ENCODE data around the gene RAB39A.

The RAB39A gene

DNA sequence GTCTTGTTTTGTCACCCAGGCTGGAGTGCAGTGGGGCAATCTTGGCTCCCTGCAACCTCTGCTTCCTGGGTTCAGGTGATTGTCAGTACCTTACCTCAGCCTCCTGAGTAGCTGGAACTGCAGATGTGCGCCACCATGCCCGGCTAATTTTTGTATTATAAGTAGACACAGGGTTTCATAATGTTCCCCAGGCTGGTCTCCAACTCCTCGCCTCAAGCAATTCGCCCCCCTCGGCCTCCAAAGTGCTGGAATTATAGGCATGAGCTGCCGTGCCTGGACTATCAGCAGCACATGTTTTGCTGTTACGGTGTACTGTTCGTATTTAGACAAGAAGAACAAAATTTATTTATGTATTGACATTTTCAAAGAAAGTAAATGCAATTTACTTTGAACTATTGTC lies 34.8 kb downstream of the RAB39A start:
- no peak for DNase-seq

DNA sequence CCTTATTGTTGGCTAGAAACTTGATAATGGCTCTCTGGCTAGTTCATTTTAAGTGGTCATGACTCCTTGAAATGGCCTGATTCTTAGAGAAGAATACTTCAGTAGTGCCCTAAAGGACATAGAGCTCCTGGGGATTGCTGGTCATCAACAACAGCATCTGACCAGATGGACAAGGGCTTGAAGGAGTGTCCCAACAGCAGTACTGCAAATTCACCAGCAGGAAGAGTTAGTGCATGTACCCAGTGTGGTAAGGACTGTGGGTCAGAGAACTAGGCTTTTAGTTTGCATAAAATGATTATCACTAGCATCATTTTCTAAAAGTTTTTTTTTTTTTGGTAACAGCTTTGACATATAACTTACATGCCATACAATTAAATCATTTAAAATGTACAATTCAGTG lies 41.0 kb downstream of the RAB39A start:
- DNase-seq = no peak

DNA sequence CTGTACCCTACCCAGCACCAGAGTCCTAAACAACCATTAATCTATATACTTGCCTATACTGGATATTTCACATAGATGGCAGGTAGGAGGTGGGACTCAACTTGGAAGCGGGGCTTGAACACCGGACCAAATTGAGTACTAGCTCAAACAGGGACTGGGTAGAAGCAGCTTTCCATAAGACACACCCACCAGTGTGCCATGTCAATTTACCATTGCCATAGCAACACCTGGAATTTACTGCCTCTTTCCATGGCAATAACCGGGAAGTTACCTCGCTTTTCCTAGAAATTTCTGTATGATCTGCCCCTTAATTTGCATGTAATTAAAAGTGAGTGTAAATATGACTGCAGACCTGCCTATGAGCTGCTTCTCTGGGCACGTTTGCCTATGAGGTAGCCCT lies 41.8 kb downstream of the RAB39A start:
- no peak for DNase-seq

DNA sequence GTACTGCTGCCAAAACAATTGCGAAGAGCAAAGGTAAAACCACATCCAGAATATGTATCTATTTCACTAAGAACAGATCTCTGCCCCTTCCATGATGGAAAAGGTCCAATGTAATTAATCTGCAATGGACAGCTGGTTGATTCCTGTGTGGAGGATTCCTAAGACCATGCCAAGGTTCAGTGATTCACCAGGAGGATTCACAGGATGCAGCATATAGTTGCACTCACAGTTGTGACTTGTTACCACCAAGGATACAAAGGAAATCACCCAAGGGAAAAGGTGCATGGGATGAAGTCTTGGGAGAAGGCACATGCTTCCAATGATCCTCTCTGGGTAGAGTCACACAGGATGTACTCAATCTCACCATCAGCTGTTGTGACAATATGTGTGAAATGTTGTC lies 45.4 kb downstream of the RAB39A start:
- no peak for DNase-seq

DNA sequence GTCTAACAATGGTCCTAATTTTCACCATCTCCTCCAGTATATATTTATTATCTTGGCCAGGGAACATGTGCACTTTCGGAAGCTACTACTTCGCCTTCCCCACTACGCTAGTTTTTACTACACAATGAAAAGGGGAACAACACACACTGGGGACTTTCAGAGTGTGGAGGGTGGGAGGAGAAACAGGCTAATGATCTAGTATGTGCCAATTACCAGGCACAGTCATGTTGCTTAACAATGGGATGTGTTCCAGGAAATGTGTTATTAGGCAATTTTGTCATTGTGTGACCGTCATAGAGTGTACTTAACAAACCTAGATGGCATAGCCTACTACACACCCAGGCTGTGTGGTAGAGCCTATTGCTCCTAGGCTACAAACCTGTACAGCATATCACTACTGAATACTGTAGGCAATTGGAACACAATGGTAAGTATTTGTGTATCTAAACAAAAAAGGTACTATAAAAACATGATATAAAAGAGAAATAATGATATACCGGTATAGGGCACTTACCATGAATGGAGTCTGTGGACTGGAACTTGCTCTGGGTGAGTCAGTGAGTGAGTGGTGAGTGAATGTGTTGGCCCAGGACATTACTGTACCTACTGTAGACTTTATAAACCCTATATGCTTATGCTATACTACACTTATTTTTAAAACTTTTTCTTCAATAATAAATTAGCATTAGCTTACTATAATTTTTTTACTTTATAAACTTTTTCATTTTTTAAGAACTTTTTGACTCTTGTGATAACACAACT lies 60.3 kb downstream of the RAB39A start:
- peak; percentile 15 for DNase-seq

DNA sequence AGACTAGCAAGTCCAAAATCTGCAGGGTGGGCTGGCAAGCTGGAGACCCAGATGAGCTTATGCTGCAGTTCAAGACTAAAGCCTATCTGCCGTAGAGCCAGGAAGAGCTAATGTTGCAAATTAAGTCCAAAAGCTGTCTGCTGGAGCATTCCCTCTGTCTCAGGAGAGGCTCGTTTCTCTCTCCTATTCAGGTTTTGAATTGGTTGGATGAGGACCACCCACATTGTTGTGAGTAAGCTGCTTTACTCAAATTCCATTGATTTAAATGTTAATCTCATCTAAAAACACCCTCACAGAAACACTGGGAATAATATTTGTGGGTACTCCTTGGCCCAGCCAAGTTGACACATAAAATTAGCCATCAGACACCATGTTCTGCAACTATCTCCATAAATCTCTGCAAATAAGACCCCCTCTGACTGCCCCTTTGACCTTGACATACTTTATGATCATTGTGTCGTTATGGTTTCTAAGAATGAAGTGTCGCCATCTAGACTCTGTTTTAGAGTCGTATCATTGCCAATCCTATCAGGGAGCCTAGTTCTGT lies 63.7 kb downstream of the RAB39A start:
- no peak for DNase-seq

DNA sequence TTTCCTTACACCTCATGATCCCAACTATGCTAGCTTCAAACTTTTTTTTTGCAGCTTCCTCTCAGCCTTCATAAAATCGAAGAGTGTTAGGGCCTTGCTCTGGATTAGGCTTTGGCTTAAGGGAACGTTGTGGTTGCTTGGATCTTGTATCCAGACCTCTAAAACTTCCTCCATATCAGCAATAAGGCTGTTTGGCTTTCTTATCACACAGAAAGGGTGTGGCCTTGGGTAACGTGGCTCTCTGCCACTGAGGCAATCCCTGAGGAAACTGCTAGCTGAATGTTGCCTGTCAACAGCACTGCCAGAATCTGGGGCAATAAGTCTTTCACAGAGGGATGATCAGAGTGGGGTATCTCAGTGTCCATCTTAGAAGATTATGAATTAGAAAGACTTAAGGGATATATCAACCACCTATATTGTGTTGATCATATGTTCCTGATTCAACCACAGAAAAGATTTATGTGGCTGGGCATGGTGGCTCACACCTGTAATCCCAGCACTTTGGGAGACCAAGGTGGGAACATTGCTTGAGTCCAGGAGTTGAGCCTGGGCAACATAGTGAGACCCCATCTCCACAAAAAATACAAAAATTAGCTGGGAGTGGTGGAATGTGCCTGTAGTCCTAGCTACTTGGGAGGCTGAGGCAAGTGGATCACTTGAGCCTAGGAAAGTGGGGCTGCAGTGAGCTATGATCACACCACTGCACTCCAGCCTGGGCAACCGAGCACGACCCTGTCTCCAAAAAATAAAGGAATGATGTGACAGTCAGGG lies 67.9 kb downstream of the RAB39A start:
- DNase-seq = peak; percentile 38

DNA sequence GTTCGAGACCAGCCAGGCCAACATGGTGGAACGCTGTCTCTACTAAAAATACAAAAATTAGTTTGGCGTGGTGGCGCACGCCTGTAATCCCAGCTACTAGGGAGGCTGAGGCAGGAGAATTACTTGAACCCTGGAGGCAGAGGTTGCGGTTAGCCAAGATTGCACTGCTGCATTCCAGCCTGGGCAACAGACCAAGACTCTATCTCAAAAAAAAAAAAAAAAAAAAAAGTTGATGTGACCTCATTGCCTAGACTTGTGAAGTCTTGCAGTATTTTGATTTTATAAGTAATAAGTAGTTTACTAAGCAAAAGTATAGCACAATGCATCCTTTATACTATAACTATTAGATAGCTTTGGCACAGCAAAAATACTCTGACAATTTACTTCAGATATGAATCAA lies 70.5 kb downstream of the RAB39A start:
- DNase-seq = no peak

DNA sequence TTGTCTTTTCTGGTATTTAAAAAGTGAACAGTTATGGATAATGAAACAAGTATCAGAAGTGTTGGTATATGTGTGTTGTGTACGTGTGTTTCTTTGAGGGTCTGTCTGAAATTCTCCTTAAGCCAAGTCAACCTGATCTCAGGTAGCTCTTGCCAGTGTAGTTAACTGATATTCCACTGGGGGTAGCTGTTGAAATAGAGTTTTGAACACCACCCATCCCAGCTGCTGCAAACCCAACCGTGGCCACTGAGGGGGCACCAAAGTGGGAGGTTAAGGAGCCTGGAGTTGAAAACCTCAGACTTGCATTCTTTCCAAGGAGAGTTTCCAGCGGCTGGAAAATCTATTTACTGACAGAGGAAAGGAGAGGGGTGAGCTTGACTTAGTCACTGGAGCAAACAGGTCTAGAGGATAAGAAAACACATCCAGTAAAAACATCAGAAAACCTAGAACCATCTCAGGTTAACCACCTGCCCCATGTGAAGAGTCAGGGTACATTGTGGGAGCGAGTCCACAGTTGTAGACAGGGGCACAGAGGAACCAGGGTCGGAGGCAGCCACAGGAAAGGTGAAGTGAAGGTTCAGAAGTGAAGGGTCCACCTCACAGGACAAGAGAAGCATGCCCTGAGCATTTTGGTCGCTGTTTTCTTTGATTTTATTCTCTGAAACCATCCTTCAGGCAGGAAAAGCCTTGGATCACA lies 71.7 kb downstream of the RAB39A start:
- peak; percentile 81 for DNase-seq

DNA sequence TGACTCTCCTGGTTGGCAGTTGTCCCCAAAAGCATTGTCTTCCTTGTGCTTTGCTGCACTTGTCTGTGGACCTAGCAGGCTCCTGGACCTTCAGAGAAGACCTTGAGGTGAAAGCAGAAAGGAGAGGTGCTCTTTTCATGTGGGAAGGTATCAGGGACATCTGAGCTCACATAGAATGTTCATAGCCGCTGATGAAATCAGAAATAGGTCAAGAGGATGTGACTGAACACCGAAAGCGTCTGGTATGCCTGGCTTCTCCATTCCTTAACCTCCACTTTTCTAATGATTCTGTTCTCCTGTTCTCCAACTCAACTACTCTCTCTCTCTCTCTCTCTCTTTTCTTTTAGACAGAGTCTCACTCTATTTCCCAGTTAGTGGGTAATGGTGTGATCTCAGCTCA lies 74.2 kb downstream of the RAB39A start:
- no peak for DNase-seq

DNA sequence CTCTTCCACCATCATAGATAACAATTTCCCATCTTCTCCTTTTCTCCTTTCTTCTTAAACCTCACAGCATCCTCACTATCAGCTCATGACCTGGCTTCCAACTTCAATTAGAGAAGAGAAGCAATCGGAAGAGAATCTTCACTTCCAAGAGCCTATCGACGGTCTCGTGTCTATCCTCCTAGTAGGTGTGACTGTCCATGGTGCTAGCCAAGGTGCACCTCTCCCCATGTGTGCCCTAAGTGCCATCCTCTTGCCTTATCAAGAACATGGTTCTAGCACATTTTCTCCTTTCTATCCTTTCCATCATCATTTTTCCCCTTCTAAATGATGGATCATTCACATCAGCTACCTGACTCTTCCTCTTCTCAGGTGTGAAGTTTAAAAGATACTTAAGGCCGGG lies 75.4 kb downstream of the RAB39A start:
- DNase-seq = no peak

DNA sequence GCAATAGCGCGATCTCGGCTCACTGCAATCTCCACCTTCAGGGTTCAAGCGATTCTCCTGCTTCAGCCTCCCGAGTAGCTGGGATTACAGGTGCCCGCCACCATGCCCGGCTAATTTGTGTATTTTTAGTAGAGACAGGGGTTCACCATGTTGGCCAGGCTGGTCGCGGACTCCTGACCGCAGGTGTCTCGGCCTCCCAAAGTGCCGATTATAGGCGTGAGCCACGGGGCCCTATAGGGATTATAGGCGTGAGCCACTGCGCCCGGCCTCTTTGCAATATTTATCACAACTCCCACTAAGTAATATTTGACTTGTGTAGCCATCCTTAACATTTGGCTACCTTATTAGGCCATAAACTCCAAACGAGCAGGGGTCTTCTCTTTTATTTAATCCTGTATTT lies 79.6 kb downstream of the RAB39A start:
- no peak for DNase-seq

DNA sequence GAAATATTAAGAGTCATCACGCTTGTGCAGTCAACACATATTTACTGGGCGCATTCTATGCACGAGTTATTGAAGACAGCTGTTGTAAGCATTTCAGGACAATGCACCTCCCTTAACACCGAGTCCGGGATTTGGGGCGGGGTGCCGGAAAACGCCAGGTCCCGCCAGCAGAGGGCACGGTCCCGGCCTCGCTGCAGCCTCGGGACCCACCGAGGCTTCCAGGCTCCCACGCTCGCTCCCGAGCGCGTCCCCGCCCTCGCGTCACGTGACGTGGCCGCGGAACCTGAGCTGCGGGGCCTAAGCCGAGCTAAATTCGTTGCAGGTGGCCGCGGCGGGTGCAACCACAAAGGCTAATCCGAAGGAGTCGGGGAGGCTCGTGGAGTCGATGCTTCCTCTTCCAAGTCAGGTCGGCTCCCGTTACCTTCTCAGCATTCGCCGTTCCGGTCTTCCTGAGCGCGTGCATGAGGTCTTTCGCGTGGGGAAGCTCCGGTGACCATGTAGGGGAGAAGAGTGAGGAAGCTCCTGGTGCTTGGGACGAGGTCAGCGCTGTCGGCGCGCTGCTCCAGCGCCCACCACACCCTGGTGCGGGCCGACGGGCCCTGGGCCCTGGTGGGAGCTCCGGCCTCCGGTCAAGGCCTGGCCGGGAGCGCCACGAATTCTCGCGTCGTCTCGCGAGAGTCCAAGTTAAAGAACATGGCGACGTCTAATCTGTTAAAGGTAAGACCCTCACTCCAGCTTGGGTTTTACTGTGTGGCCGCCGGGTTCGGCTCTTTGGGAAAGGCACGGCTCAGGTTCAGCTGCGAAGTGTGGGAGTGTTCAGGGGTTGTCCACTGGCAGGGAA lies 80.6 kb downstream of the RAB39A start, which contains the start of gene CUL5:
Gene CUL5, plus strand, starts transcription at position 243 of the 841 bp plus-strand sequence. Its CDS starts 451 bp downstream, at position 694.
- peak; percentile 93 for DNase-seq

DNA sequence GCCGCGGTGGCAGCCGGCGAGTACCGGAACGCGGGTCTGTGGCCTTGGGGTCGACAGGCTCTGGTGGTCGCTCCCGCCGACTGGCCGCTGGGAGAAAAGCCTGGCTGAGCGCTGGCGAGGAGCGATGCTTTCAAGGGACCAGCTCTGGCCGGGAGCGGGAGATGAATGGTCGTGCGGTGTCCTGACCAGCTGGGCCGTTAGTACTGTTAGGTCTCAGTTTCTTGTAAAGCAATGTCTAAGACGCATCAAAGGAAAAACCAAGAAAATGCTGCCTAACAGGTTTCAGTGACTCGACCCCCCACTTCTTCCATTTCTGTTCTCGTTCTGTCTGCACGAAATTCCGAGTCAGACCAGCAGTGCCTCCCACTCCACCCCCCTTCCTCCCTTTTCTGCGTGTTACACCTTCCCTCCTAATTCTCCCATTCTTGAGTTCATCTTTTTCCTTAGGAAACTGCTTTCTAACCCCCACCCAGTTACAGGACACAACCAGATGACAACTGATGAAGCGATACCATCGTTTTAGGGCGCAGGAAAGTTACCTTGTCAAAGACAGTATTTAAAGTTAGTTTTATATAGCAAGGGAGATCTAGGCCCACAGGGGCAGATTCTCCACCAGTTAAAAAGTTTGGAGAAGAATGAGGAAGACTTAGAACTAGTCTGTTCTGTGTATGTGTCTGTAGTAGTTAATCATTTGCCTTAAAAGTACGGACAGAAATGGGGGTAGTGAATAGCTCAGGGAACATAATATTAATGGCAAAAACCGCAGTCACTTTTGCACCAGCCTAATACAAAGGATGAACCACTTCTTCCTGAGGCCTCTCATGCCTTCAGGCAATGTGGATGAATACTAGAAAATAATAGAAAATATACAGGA lies 81.5 kb downstream of the RAB39A start:
- peak; percentile 21 for DNase-seq

DNA sequence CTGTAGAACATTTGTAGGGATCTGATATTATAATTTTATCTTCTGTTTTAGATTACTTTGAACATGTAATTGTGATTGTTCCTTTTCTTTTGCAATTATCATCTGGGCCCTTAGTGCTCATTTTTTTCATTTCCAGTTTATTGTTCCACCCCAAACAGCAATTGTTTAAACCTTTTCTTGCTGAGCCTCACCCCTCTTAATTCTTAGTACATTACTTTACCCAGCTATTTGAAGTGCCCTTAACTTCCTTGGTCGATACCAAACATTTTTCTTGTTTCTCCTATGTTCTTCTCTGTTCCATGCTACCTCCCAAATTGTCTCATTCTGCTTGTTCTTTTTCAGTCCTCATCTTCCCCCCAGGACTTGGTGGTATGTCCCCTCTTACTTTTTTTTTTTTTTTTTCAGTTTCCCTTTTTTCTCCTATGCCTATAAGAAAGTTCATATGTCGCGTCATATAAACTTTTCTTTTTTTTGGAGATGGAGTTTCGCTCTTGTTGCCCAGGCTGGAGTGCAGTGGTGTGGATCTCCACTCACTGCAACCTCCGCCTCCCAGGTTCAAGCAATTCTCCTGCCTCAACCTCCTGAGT lies 84.0 kb downstream of the RAB39A start:
- no peak for DNase-seq
